8988T (cell line): ENCODE data around the gene P3H3.

Source experiments
- DNase-seq: peaks from one replicate; pipeline ENCODE4 v3.0.0; 2011

P3H3 gene, protein sequence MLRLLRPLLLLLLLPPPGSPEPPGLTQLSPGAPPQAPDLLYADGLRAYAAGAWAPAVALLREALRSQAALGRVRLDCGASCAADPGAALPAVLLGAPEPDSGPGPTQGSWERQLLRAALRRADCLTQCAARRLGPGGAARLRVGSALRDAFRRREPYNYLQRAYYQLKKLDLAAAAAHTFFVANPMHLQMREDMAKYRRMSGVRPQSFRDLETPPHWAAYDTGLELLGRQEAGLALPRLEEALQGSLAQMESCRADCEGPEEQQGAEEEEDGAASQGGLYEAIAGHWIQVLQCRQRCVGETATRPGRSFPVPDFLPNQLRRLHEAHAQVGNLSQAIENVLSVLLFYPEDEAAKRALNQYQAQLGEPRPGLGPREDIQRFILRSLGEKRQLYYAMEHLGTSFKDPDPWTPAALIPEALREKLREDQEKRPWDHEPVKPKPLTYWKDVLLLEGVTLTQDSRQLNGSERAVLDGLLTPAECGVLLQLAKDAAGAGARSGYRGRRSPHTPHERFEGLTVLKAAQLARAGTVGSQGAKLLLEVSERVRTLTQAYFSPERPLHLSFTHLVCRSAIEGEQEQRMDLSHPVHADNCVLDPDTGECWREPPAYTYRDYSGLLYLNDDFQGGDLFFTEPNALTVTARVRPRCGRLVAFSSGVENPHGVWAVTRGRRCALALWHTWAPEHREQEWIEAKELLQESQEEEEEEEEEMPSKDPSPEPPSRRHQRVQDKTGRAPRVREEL

DNA sequence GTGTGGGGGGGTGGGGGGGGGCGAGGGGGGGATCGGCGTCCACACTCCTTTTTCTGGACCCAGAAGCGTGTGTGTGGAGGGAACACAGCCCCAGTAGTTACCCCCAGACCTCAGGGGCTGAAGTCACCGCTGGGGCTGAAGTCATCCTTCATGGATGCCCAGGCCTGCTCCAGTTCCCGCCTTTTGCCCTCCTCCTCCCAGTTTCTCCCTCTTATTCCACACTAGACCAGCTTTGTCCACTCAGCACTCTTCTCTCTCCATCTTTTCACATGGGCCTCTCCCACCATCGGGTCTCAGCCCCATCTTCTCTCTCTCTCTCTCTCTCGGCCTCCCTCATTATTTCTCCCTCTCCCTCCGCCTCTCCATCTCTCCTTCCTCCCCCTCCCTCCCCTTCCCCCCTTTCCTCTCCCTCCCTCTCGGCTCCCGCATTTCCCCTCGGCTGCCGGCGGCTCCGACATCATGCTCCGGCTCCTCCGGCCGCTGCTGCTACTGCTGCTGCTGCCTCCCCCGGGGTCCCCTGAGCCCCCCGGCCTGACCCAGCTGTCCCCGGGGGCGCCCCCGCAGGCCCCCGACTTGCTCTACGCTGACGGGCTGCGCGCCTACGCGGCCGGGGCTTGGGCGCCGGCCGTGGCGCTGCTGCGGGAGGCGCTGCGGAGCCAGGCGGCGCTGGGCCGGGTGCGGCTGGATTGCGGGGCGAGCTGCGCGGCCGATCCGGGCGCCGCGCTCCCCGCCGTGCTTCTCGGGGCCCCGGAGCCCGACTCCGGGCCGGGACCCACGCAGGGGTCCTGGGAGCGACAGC, at the start of gene P3H3:
Gene P3H3, plus strand, starts transcription at position 426 of the 799 bp plus-strand sequence. Its CDS starts 34 bp downstream, at position 460.
- DNase-seq = no peak

DNA sequence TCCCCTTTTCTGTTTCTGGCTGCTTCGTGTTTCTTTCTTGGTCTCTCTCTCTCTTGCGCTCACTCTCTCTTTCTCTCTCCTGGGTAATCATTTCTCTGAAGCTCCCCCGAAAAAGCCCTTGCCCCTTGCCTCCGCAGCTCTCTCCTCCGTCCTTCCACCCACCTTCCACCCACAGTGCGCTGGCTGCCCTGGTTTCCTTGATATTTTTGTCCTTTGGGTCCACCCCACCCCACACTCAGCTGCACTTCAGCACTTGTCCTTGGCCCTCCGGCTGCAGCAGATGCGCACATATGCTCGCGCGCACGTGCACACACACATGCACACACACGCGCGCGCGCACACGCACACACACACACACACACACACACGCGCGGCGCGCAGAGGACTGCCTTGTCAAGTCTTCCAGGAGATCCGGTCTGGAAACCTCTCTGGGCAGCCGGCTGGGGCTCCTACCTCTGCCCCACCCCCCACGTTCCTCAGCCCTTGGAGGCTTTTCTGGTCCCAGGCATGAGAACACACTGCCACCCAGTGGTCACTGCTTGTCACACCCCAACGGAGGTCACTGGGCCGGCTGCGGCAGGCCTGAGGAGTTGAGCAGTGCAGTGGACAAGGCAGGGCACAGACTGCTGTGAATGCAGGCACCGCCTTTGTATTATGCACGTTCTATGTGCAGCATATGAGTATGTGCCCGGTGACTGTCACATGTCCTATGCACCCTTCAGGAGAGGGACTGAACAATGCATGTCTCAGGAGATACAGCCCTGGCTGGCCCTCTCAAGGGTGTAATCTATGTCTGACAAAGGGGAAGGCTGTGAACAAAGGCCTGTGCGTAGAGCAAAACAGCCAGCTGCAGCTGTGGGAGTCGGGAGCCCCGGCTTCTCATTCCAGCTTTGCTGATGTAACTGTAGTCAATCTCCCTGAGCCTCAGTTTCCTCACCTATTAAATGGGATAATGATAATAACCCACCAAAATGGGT, 49.3 kb upstream of the P3H3 start:
- DNase-seq = peak; percentile 76

DNA sequence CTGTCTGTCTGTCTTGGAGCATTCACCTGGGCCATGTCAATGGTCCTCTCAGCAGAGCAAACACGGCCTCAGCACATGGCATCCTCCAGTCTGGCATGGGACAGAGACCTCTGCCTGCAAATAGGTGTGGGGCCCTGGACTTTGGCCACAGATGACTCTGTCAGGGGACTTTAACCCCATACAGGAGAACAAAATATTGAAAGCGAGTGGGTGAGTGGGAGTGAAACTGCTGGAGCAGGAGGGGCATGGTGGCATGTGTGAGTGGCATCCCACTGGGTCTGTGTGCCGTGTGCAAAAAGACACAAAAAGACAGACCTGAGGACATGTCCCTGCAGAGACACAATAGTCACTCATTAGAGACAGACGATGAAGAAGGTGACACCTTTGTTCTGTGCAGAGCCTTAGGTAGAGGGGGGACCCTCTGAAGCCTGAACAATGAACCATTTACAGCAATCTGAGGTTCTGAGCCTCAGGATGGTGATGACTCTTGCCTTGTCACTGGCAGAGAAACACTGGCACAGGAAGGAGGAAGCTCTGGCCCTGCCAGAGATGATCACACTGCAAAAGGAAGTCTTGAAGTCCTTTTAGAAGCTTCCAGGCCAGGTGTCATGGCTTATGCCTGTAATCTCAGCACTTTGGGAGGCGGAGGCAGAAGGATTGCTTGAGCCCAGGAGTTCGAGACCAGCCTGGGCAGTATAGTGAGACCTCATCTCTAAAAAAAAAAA, 48.3 kb upstream of the P3H3 start:
- DNase-seq = no peak

DNA sequence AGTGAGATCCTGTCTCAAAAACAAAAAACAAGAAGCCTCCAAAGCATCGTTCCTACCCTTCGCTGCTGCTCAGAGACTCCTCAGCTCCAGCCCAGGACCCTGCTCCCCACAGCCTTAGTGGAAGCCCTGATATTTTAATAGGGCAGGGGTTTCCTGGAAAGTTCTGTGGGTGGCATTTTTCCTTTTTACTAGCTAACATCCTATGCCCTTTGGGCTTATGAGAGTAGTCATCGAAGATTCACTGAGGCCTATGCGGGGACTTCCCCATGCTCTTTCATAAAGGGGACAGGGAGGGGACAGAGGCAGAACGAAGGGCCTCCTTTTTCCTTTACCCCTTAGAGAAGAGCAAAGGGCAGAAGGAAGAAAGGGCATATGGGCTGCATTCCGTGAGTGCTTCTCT, 47.6 kb upstream of the P3H3 start:
- no peak for DNase-seq

DNA sequence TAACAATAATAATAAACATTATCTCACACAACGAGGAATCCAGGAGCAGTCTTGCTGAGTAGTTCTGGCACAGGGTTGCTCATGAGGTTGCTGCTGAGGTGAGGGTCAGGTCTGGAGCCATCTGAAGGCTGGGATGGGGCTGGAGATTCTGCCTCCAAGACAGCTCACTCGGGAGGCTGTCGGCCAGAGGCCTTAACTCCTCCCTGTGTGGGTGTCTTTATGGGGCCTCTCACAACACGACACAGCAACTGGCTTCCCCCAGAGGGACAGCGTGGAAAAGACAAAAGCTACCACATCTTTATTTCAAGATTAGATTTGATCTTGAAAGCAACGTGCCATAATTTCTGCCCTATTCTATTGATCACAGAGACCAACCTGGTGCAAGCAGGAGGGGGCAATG, 46.1 kb upstream of the P3H3 start:
- no peak for DNase-seq

DNA sequence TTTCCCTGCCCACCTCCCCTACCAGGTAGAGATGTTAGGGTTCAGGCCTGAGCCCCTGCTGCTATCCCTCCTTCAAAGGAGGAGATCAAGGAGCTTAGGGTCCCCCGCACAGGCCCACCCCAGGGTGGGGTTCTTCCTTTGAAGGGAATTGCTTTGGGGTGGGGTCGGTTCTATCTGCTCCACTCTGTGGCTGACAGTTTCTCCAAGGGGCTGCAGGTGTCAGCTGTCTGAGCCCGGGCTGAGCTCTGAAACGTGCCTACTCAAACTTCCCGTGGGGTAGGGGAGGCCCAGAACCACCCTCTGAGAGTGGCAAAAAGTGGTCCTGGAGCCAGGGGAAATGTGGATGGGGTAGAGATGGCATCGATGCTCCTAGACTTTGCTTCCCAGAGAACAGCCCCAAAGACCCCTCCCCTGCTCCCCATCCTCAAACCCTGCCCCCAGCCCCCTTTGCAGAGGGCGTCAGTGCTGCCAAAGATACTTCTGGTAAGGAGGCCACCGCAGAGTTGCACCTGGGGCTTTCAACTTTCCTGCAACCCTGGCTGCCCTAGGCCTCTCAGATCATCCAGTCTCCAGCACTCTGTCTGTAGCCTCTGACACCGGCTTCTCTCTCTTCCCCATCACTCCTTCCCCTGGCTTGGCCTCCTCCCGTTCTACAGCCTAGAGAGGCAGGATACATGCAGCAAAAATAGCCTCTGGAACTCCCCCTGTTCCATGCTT, 45.2 kb upstream of the P3H3 start:
- DNase-seq = no peak

DNA sequence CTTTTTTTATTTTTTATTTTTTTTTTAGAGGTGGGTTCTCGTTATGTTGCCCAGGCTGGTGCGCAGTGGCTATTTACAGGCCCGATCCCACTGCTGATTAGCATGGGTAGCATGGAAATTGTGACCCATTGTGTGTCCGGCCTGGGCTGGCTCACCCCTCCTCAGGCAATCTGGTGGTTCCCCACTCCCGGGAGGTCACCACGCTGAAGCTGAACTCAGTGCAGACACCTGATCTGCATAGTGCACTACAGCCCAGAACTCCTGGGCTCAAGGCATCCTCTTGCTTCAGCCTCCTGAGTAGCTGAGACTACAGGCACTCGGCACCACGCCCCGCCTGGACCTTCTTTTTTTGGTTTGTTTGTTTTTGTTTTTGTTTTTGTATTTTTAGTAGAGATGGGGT, 44.4 kb upstream of the P3H3 start:
- DNase-seq = no peak

DNA sequence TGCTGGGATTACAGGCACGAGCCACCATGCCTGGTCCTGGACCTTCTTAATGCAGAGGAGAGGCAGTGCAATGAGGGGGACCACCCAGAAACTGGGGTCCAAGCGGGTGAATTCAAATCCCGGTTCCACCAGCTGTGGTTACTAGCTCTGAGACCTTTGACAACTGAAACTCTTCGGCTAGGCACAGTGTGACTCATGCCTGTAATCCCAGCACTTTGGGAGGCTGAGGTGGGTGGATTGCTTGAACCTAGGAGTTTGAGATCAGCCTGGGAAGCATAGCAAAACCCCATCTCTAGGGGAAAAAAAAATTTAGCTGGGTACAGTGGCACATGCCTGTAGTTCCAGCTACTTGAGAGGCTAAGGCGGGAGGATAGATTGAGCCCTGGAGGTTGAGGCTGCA, 43.9 kb upstream of the P3H3 start:
- no peak for DNase-seq

DNA sequence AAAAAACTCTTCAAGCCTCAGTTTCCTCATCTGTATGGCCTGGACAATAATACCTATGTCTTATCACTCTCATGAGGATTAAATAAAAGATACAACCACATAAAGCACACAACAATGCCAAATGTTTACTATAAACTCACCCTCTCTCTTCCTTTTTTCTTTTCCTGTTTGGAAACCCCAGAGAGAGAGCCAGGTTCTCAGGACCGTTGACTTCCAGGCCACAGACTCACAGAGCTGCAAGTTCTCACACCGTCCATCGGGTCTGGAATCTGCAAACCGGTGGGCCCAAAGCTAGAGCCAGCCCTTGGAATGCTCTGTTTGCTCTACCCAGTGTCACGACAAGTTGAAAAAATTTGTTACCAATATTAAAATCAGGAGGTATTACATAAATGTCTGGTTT, 43.4 kb upstream of the P3H3 start:
- DNase-seq = no peak

DNA sequence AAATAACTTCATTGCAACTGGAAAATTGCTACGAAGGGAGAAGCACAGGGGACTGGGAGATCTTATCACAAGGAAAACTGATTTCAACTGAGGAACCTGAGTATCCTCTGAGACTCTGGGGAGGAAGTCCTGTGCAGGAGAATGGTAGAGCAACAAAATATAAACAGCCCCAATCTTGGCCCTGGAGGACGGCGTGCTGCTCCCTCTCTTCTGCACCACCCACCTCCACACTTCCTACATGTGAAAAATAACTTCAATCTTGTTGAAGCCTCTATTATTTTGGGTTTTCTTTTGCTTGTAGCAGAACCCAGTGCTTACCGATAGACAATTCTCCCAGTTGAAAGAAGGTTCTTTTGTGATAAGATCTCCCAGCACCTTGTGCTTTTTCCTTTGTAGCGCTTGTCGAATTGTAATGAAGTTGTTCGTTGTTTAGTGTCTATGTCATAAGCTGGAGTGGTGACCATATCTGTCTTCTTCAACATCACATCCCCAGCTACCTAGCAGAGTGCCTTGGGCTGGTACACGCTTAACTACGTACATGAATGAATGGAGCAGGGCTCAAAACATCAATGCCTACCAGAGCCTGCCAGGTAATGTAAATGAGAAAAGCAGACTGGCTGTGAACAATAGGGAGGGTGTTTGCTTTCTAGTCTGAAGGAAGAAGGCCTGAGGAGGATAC, 41.7 kb upstream of the P3H3 start:
- DNase-seq = no peak

DNA sequence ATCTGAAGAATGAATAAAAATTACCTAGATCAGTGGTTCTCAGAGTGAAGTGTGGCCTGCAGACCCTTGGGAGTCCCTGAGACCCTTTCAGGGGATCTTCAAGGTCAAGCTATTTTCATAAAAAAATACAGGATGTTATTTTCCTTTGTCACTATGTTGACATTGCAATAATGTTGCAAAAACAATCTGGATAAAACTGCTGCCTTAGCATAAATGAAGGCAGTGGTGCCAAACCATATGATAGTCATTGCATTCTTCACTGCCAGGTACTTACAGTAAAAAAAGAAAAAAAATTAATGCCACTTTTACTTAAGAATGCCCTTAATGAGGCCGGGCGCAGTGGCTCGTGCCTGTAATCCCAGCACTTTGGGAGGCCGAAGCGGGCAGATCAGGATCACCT, 40.9 kb upstream of the P3H3 start:
- no peak for DNase-seq

DNA sequence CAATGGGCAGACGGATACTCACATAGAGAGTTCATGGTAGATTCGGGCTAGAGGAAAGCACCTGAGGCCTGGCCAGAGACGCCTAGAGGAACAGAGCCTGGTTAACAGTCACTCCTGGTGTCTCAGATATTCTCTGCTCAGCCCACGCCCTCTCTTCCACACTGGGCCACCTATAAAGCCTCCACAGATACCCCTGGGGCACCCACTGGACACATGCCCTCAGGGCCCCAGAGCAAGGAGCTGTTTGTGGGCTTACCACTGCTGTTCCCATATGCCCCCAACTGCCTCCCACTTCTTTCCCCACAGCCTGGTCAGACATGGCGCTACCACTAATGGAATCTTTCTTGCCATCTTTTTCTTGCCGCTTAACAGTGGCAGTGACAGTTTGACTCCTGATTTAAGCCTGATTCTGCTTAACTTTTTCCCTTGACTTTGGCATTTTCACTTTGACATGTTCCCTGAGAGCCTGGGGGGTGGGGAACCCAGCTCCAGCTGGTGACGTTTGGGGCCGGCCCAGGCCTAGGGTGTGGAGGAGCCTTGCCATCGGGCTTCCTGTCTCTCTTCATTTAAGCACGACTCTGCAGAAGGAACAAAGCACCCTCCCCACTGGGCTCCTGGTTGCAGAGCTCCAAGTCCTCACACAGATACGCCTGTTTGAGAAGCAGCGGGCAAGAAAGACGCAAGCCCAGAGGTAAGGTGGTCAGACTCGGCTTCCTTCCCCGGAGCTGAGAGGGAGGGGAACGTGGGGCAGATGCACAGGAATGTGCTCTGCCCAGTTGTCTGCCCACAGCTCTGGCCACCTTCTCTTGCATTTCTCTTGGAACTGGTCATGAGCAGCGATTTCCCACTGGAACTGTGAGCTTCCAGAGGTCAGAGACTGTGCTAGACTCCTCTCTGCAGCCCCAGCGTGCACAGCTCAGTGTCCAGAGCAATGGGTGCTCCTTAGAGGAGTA, 39.0 kb upstream of the P3H3 start, which contains the start of gene CD4:
Gene CD4, plus strand, starts transcription at position 557 of the 953 bp plus-strand sequence. CDS start 10,611 bp downstream, outside the sequence.
- DNase-seq = no peak

DNA sequence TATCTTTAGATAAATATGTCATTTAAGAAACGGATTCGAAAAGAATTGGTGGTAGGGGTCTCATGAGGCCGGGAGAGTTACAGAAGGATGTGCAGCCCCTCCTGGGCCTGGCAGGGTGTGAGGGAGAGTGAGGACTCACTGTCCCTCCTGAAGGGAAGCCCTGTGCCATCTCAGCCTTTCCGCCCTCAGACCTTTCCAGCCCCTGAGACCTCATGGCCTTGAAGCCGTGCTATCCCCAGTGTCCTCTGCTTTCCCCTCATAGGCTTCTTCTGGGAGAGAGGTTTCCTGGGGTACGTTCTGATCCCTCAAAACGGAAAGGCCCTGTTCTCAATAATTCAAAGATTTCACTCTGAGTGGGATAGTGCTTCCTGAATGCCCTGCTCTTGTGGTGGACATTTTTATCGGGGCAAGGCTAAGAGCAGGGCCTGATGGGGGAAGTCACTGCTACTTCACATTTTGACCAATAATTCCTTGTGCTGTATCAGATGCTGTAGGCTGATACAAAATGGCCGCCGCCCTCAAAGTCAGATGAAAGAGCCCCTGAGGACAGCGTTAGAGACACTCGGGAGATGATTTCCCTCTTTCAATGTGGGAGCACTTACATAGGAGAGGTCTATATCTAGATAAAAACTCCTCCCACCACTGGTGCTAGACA, 37.6 kb upstream of the P3H3 start:
- no peak for DNase-seq

DNA sequence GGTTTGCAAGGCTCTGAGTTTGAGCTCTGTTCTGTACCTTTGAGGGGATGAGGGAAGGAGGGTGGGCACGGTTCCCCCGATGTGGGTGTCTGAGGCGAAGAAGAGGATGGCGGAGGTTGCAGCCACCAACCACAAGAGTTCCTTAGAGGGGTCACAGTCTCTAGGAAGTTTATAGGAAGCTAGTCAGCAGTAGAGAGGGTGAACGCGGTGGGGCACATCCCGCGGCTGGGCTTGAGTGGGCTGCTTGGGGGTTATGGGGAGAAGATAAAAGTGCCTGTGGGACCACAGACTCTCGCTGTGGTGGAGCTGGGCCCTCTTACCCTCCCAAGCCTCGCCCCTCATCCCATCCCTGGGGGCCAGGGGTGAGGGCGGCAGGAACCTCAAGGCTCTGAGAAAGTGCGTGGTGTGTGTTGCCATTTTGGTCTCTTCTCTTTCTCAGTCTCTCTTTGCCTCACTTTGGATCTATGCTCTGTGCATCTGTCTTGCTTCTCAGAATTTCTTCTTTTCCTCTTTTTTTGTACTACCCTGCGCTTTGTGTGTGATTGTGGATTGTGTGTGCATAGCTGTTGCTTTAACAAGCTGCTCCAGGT, 36.2 kb upstream of the P3H3 start:
- DNase-seq = no peak

DNA sequence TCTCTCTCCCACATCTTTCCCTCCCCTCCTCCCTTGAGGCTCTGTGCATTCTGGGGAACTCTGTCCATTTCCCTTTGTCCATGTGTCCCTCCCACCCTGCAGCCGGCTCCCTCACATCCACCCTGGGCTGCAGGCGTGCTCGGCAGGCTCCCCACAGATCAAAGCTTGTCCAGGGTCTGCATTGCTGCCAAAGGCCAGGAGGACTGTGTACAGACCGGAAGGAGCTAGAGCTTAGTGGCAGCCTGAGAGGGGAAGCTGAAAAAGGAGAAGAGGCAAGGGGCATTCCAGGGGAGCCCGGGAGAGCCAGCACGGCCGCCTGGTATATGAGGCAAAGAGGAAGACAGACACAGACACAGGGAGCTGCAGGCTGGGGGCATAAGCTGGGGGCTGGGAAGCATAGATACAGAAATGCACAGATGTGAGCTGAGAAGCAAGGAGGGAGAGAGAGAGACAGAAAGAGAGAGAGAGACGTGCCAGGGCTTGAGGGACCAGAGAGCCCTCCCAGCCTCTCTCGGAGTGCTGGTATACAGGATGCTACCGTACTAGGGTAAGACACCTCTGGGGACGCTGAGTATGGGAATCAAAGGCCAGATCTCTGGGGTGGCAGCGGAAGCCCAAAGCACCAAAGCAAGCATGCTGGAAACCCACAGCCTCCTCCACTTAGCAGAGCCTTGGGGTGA, 35.5 kb upstream of the P3H3 start:
- no peak for DNase-seq

DNA sequence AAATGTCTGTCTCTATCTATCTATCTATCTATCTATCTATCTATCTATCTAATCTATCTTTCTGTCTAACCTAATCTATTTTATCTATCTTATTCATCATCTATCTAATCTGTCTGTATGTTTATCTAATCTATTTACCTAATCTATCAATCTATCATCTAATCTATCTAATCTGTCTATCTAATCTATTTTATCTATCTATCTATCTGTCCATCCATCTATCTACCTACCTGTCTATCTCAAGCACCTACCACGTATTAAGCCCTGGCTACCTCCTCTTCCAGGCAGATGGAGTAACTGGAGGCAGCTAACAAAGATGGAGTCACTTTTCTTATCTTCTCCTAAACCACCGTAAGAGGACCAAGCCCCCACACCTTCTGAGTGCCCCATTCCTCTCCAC, 33.1 kb upstream of the P3H3 start:
- DNase-seq = no peak

DNA sequence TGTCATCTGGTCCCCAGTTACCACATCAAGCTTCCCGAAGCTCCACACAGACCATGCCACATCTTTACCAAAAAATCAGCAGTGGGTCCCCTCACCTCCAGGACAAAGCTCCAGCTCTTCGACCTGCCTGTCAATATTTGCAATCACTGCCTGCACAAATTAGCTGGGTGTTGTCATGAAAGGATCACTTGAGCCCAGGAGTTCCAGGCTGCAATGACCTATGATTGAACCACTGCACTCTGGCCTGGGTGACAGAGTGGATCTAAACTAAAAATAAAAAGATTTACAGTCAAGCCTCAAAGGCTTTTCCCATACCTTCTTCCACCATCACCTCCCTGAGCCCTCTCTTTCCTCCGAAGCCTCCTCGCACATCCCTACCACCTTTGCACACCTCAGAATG, 31.6 kb upstream of the P3H3 start:
- DNase-seq = no peak
